NCI-H2196 treated with DMSO at 0.1 percent for 48 hours (cell line): Measurements from ENCODE around the gene CCDC71L.

Experiments used
- DNase-seq: peaks from one replicate; lab custom pipeline; 2025; ENCODE audit not compliant: unreplicated experiment; lab: John Stamatoyannopoulos, UW

The CCDC71L gene

GRCh38 chr7:106626376-106627164 is 34.4 kb downstream of the CCDC71L start:
- no peak for DNase-seq

DNA sequence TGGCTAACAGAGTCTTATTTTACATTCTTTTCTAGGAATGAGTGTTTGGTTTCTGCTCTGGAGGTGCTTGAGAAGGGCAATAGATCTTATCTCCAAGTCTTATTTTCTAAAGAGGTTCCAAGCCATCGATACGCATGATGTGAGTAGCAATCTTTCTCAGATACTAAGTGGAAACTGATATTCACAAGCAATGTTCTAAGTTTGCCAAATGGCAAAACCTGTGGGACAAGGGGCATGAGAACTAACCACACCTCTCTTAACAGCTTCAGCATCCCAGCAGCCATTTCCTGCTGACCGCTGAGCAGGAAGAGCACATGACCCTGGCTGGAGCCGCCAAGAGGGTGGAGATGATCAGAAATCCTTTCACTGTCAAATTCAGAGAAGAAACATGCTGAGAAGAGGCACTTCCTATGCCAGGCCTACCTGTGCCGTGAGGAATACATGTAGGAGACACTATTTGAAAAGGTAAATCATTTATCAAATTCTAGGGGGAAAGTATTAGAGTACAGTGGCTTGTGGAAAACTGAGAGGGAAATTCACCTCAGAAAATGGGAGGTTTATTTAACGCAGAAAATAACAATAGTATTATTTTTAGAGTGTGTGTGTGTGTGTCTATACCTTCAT is 35.2 kb downstream of the CCDC71L start:
- no peak for DNase-seq

- DNase-seq, result no peak
These were observed 37.1 kb downstream of the CCDC71L start for GRCh38 chr7:106623853-106624252.

DNA sequence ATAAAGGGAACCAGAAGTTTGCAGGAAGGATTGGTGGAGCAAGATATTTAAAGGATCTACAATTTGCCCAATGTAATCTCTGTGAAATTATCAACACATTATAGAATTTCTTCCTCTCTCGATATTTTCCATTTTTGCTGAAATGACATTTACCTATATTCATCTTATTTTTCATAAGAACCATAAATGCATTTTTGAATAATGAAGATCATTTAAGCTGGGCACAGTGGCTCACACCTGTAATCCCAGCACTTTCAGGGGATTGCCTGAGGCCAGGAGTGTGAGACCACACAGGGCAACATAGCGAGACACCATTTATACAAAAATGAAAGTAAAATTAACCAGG is 37.7 kb downstream of the CCDC71L start:
- no peak for DNase-seq

- no peak for DNase-seq
These were observed 38.2 kb downstream of the CCDC71L start for GRCh38 chr7:106622654-106623314.

- no peak for DNase-seq
These were observed 39.4 kb downstream of the CCDC71L start for GRCh38 chr7:106621393-106622132.

DNA sequence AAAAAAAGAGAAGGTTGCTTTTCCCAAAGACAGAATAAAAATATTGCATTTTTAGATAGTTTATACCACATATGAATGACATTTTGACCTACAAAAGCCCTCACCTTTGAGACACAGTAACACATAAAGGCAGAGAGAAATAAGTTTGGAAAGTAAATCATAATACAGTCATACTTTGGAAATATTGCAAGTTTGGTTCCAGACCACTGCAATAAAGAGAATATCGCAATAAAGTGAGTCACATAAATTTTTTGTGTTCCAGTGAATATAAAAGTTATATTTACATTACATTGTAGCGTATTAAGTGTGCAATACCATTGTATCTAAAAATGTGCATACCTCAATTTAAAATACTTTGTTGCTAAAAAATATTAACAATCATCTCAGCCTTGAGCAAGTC is 40.3 kb downstream of the CCDC71L start:
- DNase-seq, result no peak

DNA sequence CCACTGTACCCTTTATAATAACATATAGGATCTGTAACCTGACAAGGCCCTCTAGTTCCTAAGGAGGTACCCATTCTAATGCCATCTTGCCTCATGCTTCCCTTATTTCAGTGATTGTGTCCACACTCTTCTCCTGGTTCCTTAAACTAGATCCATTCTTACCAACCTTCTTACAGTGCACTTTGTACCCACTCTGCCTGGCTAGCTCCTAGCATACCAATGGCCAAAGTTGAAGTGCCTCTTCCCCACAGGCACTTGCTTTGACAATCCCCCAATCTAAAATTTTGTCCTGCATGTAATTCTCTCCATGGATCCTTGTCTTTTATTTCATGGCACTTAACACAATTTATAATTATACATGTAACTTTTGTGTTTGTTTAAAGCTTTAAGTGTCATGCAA is 40.9 kb downstream of the CCDC71L start:
- DNase-seq, result no peak

DNA sequence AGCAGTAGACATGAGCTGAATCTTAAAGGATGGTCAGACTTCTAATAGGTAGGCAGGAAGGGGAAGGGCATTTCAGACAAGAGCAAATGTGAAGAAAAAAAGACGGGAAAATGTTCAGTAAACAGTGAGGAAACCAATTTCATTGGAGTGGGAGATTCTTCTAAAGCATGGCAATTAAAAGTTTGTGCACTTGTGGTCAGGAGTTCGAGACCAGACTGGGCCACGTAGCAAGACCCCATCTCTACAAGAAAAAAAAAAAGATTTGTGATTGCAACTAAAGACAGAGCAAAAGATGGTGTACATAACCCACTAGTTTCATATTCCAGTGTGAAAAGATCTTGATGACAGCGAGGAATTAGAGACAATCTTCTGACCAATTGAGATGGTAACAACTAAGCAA is 41.7 kb downstream of the CCDC71L start:
- DNase-seq, result no peak

GRCh38 chr7:106618480-106618879 is 42.5 kb downstream of the CCDC71L start:
- no peak for DNase-seq

DNA sequence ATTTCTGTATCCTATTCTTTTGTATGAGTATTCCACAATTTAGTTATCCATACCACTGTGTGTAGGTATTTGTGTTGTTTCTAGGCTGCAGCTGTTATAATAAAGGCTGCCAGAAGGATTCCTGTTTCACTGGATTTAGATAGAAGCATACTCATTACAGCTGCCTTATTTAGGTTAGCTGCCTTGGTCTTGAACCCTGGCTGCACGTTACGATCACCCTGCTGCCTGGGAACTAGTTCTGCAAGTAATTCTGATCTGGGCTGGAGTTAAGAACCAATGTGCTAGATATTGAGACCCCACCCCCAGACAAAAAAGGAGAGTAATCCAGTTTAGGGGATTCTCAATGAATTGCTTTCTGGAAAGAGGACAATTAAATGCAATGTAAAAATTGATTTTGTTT is 43.1 kb downstream of the CCDC71L start:
- no peak for DNase-seq

DNA sequence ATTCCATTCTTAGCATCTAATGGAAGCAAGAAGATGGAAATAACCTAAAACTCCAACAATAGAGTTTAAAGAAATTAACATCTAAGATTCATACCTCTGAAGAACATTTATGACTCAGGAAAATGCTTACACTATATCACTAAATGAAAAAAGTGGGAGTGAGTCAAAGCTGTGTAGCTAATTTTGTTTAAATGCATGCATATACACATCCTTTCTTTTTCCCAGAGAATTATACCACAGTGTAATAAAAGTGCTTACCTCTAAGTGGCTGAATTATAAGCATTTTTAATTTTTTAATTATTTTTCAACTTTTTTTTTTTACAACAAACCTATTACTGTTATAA is 44.3 kb downstream of the CCDC71L start:
- no peak for DNase-seq

DNA sequence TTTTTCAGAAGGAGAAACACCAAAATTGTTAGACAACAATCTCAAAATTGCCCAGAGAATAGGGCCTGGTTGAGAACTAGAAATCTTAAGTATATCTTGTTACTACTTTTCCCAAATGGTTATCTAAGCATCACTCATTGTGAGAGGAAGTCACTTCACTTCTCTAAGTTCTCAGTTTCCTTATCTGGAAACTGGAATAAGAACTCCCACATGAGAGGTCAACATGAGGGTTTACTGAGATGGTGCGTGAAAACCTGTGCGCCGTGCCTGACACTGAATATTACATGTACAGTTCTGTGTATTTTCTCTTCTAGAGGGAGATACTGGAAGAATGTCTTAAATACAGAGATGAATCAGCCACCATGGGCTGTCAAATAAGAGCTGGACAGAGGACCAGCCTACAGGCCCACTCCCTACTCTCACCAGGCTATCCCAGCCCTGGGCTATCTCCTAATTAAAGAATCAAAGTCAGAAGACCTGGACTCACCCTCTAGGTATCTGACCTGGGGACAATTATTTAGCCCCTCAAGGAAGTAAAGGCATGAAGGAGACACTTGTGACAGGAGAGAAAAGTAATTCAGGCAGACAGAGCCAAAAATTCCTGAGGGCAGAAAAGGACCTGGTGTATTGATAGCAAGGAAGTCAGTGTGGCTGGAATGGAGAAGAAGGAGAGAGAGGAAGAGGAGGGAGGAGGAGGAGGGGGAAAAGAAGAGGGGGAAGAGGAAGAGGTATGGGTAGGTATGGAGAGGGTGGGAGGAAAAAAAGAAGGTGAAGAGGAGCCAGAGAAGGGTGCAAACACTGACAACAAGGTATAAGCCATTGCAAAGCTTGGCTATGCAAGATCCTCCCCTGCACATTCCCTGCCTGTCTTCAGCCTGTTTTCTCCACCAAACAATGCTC is 44.9 kb downstream of the CCDC71L start:
- DNase-seq, result no peak

DNA sequence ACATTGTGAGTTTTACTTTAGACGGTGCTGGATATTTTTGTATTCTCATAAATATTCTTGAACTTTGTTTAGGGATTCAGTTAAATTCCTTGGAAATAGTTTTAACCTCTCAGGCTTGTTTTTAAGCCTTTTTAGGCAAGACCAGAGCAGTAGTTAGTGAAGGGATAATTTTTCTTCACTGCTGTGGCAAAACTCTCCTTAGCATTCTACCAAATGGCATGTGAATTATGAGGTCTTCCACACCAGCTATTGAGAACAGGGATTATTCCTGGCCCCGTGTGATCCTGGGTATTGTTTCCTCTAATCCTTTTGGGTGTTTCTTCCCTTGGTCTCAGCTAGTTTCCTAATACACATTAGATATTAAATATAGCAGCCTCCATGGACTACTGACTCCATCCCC is 46.2 kb downstream of the CCDC71L start:
- DNase-seq, result no peak

- DNase-seq, result no peak
These were observed 47.0 kb downstream of the CCDC71L start for GRCh38 chr7:106613848-106614560.

- DNase-seq, result no peak
These were observed 47.7 kb downstream of the CCDC71L start for GRCh38 chr7:106613279-106613678.

DNA sequence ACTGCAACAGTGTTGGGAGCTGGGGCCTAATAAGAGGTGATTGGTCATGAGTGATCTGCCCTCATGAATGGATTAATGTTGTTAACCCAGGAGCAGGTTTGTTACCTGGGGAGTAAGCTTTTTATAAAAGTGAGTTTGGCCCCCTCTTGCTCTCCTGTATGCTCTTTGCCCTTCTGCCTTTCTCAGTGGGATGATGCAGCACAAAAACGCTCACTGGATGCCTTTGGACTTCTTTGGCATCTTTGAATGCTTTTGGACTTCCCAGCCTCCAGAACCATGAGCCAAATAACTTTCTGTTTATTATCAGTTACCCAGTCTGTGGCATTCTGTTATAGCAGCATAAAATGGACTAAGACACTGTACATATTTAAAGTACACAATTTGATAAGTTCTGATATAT is 48.5 kb downstream of the CCDC71L start:
- no peak for DNase-seq

DNA sequence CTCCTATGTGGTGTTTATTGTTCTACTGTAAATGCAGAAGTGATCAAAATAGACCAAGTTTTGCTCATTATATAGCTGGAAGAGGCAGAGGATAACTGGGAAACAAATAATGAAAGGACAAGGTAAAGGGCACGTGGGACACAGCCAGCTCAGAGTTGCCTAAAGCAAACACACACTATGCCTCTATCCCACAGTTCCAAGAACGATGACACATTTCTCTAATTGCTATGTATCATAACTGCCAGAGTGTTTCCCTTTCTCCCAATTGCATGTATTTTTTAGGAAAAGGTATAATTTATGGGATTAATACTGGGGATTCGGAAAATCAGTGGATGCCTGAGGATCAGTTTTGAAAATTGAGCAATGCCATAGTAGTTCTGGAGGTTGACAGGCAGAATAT is 49.0 kb downstream of the CCDC71L start:
- no peak for DNase-seq

GRCh38 chr7:106610996-106611886 is 49.7 kb downstream of the CCDC71L start:
- DNase-seq, result no peak
